ENCODE results near the gene ACRBP. TPM values are rescaled to one million over a fixed set of nuclear protein-coding genes. Genes with fewer than 3 reads are reported as not detected.

The ACRBP gene
- total RNA-seq, 1 experiment from 2014 or later = 4.2 TPM

DNA sequence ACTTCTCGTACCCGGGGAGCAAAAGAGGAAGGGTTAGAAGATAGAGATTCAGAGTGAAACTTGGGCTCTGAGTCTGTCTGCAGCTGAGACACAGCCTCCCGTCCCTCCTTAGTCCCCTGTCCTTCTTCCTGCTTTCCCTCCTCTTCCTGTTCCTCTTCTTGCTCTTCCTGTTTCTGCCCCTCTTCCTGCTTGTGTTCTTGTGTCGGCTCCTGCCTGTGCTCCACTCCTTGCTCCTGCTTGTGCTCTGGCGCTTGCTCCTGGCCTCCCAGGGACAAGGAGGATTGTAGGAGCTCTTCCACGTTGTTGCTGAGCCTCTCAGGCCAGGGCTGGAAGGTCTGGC lies 3.0 kb downstream of the ACRBP start:
- no TSS peak for BruUV-seq (replicated peaks)
- POLR2A ChIA-PET (ENCODE audit: unreplicated experiment) = no interaction called here
- H2AFZ ChIP-seq = no peak overlapping the region

DNA sequence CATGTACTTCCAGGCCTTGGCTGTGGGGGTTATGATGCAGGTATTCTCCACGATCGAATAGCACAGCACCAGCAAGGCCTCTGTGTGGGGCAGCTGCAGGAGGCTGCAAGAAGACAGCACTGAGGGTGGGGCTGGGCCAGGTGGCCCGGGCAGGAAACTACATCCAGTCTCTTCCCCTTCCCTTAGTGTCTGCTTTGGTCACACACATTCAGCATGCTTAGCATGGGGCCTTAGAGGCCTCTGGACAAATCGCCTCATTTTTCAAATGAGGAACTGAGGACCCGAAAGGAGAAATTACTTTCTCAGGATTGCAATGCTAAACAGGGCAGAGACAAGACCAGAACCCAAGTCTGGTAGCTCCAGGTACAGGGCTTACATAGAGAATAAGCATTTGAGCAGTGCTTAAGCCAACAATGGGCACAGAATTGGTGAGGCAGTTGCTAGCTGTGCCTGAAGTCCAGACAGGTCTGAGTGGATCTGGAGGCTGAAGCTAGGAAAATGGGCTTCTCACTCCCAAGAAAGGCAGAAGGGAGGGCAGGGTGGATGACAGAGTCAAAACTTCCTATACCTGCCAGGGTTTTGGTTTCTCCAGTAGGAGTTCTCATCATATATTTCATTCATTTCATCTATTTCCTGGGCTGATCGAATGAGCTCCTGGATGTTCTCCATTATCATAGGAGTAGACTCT lies 3.5 kb downstream of the ACRBP start:
- peaks cover 8% of the 10 kb centered on the region; the same call in 1 of the 2 replicates for H3K9me3 ChIP-seq (ENCODE audit: insufficient read depth, low read depth)
- ChIA-PET CTCF (no interaction called here), POLR2A (ENCODE audit: unreplicated experiment) (no interaction called here)
- BruUV-seq (replicated peaks) = no TSS peak
- H3K9me2 ChIP-seq (ENCODE audit: insufficient read depth) = no peaks in the 10 kb centered on the region
- intact Hi-C loops (cut with micrococcal nuclease; ENCODE audit: unreplicated experiment) = no loop called here
- no peak overlapping the region for H3K4me3 ChIP-seq
- peaks cover 4% of the 10 kb centered on the region; the same call in 1 of the 2 replicates for H3F3A ChIP-seq (ENCODE audit: insufficient read depth, low read depth)
- H2AFZ ChIP-seq = no peak overlapping the region
- H3K79me2 ChIP-seq (ENCODE audit: low read depth) = no peaks in the 10 kb centered on the region
- no peaks in the 10 kb centered on the region for H3K36me3 ChIP-seq (ENCODE audit: low read depth)
- no peak for DNase-seq
- H3K27ac ChIP-seq = no peak overlapping the region
- no peaks in the 10 kb centered on the region; the same call in 1 of the 2 replicates for H3K27me3 ChIP-seq (ENCODE audit: insufficient read depth, low read depth)
- no peak overlapping the region for H3K4me2 ChIP-seq
- H3K4me1 ChIP-seq (replicated peaks; ENCODE audit: insufficient read depth) = no peaks in the 10 kb centered on the region
- H4K20me1 ChIP-seq (ENCODE audit: insufficient read depth) = no peaks in the 10 kb centered on the region
- TF ChIP-seq, protein P1, sequence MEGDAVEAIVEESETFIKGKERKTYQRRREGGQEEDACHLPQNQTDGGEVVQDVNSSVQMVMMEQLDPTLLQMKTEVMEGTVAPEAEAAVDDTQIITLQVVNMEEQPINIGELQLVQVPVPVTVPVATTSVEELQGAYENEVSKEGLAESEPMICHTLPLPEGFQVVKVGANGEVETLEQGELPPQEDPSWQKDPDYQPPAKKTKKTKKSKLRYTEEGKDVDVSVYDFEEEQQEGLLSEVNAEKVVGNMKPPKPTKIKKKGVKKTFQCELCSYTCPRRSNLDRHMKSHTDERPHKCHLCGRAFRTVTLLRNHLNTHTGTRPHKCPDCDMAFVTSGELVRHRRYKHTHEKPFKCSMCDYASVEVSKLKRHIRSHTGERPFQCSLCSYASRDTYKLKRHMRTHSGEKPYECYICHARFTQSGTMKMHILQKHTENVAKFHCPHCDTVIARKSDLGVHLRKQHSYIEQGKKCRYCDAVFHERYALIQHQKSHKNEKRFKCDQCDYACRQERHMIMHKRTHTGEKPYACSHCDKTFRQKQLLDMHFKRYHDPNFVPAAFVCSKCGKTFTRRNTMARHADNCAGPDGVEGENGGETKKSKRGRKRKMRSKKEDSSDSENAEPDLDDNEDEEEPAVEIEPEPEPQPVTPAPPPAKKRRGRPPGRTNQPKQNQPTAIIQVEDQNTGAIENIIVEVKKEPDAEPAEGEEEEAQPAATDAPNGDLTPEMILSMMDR (conservative IDR thresholded peaks at IDR 0.05) = no peak
- TF ChIP-seq EZH2 (IDR thresholded peaks at IDR 0.05; ENCODE audit: low read depth) = no peak

More for the DNA sequence above, 3.0 kb downstream of the ACRBP start:
- no peak overlapping the region for H3K27ac ChIP-seq
- H3K4me3 ChIP-seq = no peak overlapping the region
- H3K27me3 ChIP-seq (ENCODE audit: insufficient read depth, low read depth) = no peaks in the 10 kb centered on the region; the same call in 1 of the 2 replicates
- peaks cover 8% of the 10 kb centered on the region; the same call in 1 of the 2 replicates for H3K9me3 ChIP-seq (ENCODE audit: insufficient read depth, low read depth)
- H4K20me1 ChIP-seq (ENCODE audit: insufficient read depth) = no peaks in the 10 kb centered on the region
- intact Hi-C loops (cut with micrococcal nuclease; ENCODE audit: unreplicated experiment) = no loop called here
- no peaks in the 10 kb centered on the region for H3K79me2 ChIP-seq (ENCODE audit: low read depth)
- no peak for DNase-seq
- peaks cover 7% of the 10 kb centered on the region; the same call in 1 of the 2 replicates for H3F3A ChIP-seq (ENCODE audit: insufficient read depth, low read depth)
- no peaks in the 10 kb centered on the region for H3K9me2 ChIP-seq (ENCODE audit: insufficient read depth)
- TF ChIP-seq, protein P1 (conservative IDR thresholded peaks at IDR 0.05) = no peak
- no peak for TF ChIP-seq EZH2 (IDR thresholded peaks at IDR 0.05; ENCODE audit: low read depth)
- H3K36me3 ChIP-seq (ENCODE audit: low read depth) = no peaks in the 10 kb centered on the region
- no peaks in the 10 kb centered on the region for H3K4me1 ChIP-seq (replicated peaks; ENCODE audit: insufficient read depth)
- H3K4me2 ChIP-seq = no peak overlapping the region
- CTCF ChIA-PET = no interaction called here

DNA sequence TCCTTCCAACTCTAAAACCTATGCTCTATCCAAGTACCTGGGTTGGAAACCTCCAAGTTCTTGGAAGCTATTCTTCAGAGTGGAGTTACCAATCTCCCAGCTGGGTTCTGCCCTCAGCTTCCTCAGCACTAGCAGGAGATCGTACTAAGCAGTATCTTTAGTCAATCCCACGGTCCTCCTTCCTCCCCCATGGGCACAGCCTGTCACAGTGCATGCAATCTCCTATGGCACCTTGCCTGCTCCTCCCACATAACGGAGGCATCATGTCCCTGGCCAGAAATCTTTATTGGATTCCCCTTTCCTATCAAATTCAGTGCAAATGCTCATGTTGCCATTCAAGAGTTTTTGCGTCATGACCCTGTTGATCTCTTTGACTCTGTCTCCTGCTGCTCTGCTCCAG lies 6.1 kb downstream of the ACRBP start:
- Histone ChIP-seq H3K79me2 (ENCODE audit: low read depth) (no peaks in the 10 kb centered on the region), H3K27me3 (ENCODE audit: insufficient read depth, low read depth) (no peaks in the 10 kb centered on the region; the same call in 1 of the 2 replicates), H3K27ac (no peak overlapping the region), H3K9me3 (ENCODE audit: insufficient read depth, low read depth) (peaks cover 8% of the 10 kb centered on the region; the same call in 1 of the 2 replicates), H4K20me1 (ENCODE audit: insufficient read depth) (no peaks in the 10 kb centered on the region), H3K36me3 (ENCODE audit: low read depth) (no peaks in the 10 kb centered on the region), H3K9me2 (ENCODE audit: insufficient read depth) (no peaks in the 10 kb centered on the region), H3F3A (ENCODE audit: insufficient read depth, low read depth) (peaks cover 7% of the 10 kb centered on the region; the same call in 1 of the 2 replicates), H3K4me2 (no peak overlapping the region), H3K4me3 (no peak overlapping the region), H2AFZ (no peak overlapping the region), H3K4me1 (replicated peaks; ENCODE audit: insufficient read depth) (peaks cover 8% of the 10 kb centered on the region)
- no peak for TF ChIP-seq EZH2 (IDR thresholded peaks at IDR 0.05; ENCODE audit: low read depth)
- TF ChIP-seq, protein P1 (conservative IDR thresholded peaks at IDR 0.05) = no peak
- BruUV-seq (replicated peaks) = no TSS peak
- CTCF ChIA-PET = no interaction called here
- intact Hi-C loops (cut with micrococcal nuclease; ENCODE audit: unreplicated experiment) = no loop called here
- DNase-seq = no peak
- POLR2A ChIA-PET (ENCODE audit: unreplicated experiment) = interaction anchor here (0.7 kb wide), 1 partner anchor 12 kb away, joined by 8 read pairs; no protein-coding TSS in a partner anchor

Data from PC-9 (cell line).